ENCODE measurements around the gene FOCAD. TPM values are rescaled to one million over a fixed set of nuclear protein-coding genes. Genes with fewer than 3 reads are reported as not detected.

Gene FOCAD
- total and polyA plus RNA-seq, 10 of the 15 experiments (the other 5 are each of a cell fraction or from before 2014, with no cell fraction given), result 13.7 to 93.0 (median 41.8) TPM

- Histone ChIP-seq H2AFZ (ENCODE audit: control insufficient read depth, low read depth, low read length) (no peak overlapping the region), H3K9ac (ENCODE audit: control insufficient read depth, insufficient read depth, low read length) (no peak overlapping the region), H4K20me1 (ENCODE audit: control insufficient read depth, insufficient read depth) (no peaks in the 10 kb centered on the region), H3K36me3 (ENCODE audit: control insufficient read depth in 2 of 2, insufficient read depth in 2 of 2, low read length in 1 of 2) (no peaks in the 10 kb centered on the region), H3K27me3 (replicated peaks in 1 of 2; ENCODE audit: control insufficient read depth in 2 of 2, insufficient read depth in 2 of 2, low read length in 1 of 2) (no peaks in the 10 kb centered on the region), H3K4me1 (ENCODE audit: control insufficient read depth, insufficient read depth, low read length) (no peaks in the 10 kb centered on the region), H3K4me3 (peak overlapping the region; percentile 76; the same call in 1 of the 2 replicates), H3K9me3 (replicated peaks; ENCODE audit: control insufficient read depth, insufficient read depth, low read length) (no peaks in the 10 kb centered on the region; the same call in 2 of the 3 replicates), H3K27ac (ENCODE audit: control insufficient read depth, insufficient read depth) (no peak overlapping the region), H3K79me2 (ENCODE audit: control insufficient read depth, insufficient read depth, low read length) (peaks cover 68% of the 10 kb centered on the region), H3K4me2 (ENCODE audit: control insufficient read depth, insufficient read depth) (peak overlapping the region; percentile 51; the same call in 1 of the 2 replicates)
- ChIA-PET POLR2A (interaction anchor here (1.1 to 8.7 kb wide), 7 partner anchors 10 to 43 kb away, joined by 3 to 165 read pairs (median 5); partner anchors contain the start of gene FOCAD), CTCF (interaction anchor here (1.0 to 3.0 kb wide), 8 partner anchors 10 to 39 kb away, joined by 3 to 14 read pairs (median 5); partner anchors contain the start of genes FOCAD and MLLT3), RAD21 (ENCODE audit: unreplicated experiment) (interaction anchor here (0.8 to 6.0 kb wide), 9 partner anchors 9 to 279 kb away, joined by 3 to 176 read pairs (median 5); partner anchors contain the start of genes FOCAD and MLLT3), SMC1A (ENCODE audit: uncharacterized antibody, unreplicated experiment) (interaction anchor here (0.7 to 6.0 kb wide), 17 partner anchors 10 to 279 kb away, joined by 3 to 199 read pairs (median 6); partner anchors contain the start of genes FOCAD and MLLT3)
- TF ChIP-seq WRNIP1 (IDR thresholded peaks at IDR 0.05; ENCODE audit: borderline replicate concordance, low read depth, low read length) (0 out of 2 replicates have a peak, but pooled peaks have one; percentile 82), EED (IDR thresholded peaks at IDR 0.05; ENCODE audit: low read depth) (no peak)
- in situ Hi-C loops (cut with MboI) (no loop called here), intact Hi-C loops (cut with micrococcal nuclease; ENCODE audit: unreplicated experiment) (loop anchor here (1.0 kb wide), 1 partner anchor 21 kb away; no protein-coding TSS in a partner anchor)
- FAIRE-seq, result no peak
- peak; percentile 11; the same call in 1 of the 3 replicates for ATAC-seq
- 24% methylated on average over 3 of the region's 3 CpGs for WGBS (ENCODE audit: insufficient coverage, insufficient replicate concordance, low lambda C conversion rate, missing lambda C conversion rate)
- no TSS peak for BruUV-seq (replicated peaks)
- DNase-seq (ENCODE audit: low read depth, low spot score), result no peak
Measured at GRCh38 chr9:20662156-20662555, 21.9 kb upstream of the FOCAD start.

- H3K27me3 ChIP-seq (replicated peaks in 1 of 2; ENCODE audit: control insufficient read depth in 2 of 2, insufficient read depth in 2 of 2, low read length in 1 of 2), result no peaks in the 10 kb centered on the region
- POLR2A ChIA-PET, result interaction anchor here (0.7 to 8.7 kb wide), 10 partner anchors 10 to 575 kb away, joined by 3 to 165 read pairs (median 4); partner anchors contain the start of genes FOCAD and MLLT3
- TF ChIP-seq ZBED1 (IDR thresholded peaks at IDR 0.05; ENCODE audit: borderline replicate concordance) (no peak), MLLT1 (IDR thresholded peaks at IDR 0.05) (peak; percentile 89), PKNOX1 (IDR thresholded peaks at IDR 0.05) (peak; percentile 58; the same call in 1 of the 2 replicates), IKZF2 (IDR thresholded peaks at IDR 0.05) (peak in 1 of 2 experiments; percentile 19; a peak in 2 of 4 replicates)
- FAIRE-seq, result no peak
- RAD21 ChIA-PET (ENCODE audit: unreplicated experiment), result interaction anchor here (1.4 to 6.0 kb wide), 7 partner anchors 17 to 278 kb away, joined by 3 to 176 read pairs (median 17); partner anchors contain the start of genes FOCAD and MLLT3
- no TSS peak for BruUV-seq (replicated peaks)
- intact Hi-C loops (cut with micrococcal nuclease; ENCODE audit: unreplicated experiment) (no loop called here), in situ Hi-C loops (cut with MboI) (no loop called here)
- H3K27ac ChIP-seq (ENCODE audit: control insufficient read depth, insufficient read depth), result no peak overlapping the region
- no peak overlapping the region for H2AFZ ChIP-seq (ENCODE audit: control insufficient read depth, low read depth, low read length)
- DNase-seq (ENCODE audit: low read depth, low spot score), result no peak
- SMC1A ChIA-PET (ENCODE audit: uncharacterized antibody, unreplicated experiment), result interaction anchor here (1.2 to 6.0 kb wide), 11 partner anchors 9 to 278 kb away, joined by 3 to 199 read pairs (median 8); partner anchors contain the start of genes FOCAD and MLLT3
- CTCF ChIA-PET, result interaction anchor here (1.6 to 2.2 kb wide), 3 partner anchors 21 to 38 kb away, joined by 4 to 14 read pairs (median 10); partner anchors contain the start of gene FOCAD
- peak overlapping the region; percentile 38; the same call in 1 of the 2 replicates for H3K4me2 ChIP-seq (ENCODE audit: control insufficient read depth, insufficient read depth)
- no peak overlapping the region for H3K9ac ChIP-seq (ENCODE audit: control insufficient read depth, insufficient read depth, low read length)
- ATAC-seq, result peak; percentile 14
- 40% methylated on average over 2 of the region's 2 CpGs for WGBS (ENCODE audit: insufficient coverage, insufficient replicate concordance, low lambda C conversion rate, missing lambda C conversion rate)
- H4K20me1 ChIP-seq (ENCODE audit: control insufficient read depth, insufficient read depth), result no peaks in the 10 kb centered on the region
- no peaks in the 10 kb centered on the region for H3K36me3 ChIP-seq (ENCODE audit: control insufficient read depth in 2 of 2, insufficient read depth in 2 of 2, low read length in 1 of 2)
- peak overlapping the region; percentile 43 for H3K4me3 ChIP-seq
- H3K9me3 ChIP-seq (replicated peaks; ENCODE audit: control insufficient read depth, insufficient read depth, low read length), result peaks cover 2% of the 10 kb centered on the region; the same call in 1 of the 3 replicates
- H3K79me2 ChIP-seq (ENCODE audit: control insufficient read depth, insufficient read depth, low read length), result peaks cover 70% of the 10 kb centered on the region
- H3K4me1 ChIP-seq (ENCODE audit: control insufficient read depth, insufficient read depth, low read length), result no peaks in the 10 kb centered on the region
Measured at GRCh38 chr9:20663133-20663532, 20.9 kb upstream of the FOCAD start.
